ENCODE data around the gene GOLGA6L1. TPM values are rescaled to one million over a fixed set of nuclear protein-coding genes. Genes with fewer than 3 reads are reported as not detected.
"Not testable (repeated sequence)": the region's sequence is repeated elsewhere in the genome, so short reads cannot be mapped to it uniquely, and the experiment has no call there.

Gene GOLGA6L1
- total and polyA plus RNA-seq, 2 of the 8 experiments (the other 6 are each of a cell fraction or from before 2014, with no cell fraction given) = not detected

DNA sequence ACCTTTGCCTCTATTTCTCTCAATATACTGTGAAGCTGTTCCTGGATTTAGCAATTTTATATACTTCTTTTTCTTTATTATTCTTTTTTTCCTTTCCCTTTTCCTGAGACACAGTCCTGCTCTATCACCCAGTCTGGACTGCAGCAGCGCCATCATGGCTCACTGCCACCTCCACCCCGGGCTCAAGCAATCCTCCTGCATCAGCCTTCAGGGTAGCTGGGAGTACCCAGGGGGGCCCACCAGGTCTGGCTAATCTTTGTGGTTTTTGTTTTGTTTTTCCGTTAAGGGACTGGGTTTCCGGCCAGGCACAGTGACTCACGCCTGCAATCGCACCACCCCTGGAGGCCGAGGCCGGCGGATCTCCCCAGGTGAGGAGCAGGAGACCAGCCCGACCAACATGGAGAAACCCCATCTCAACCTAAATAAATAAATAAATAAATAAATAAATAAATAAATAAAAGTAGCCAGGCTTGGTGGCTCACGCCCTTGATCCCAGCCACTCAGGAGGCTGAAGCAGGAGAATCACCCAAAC is 38.1 kb upstream of the GOLGA6L1 start:
- H2BK5ac ChIP-seq (ENCODE audit: low read depth, low read length); H2AFZ ChIP-seq (ENCODE audit: low read length); H4K91ac ChIP-seq (replicated peaks; ENCODE audit: insufficient read length, low read length); H2BK120ac ChIP-seq (replicated peaks; ENCODE audit: low read depth, low read length); H3K4me2 ChIP-seq (ENCODE audit: insufficient read depth in 1 of 2, low read depth in 2 of 2, low read length in 2 of 2); H3K23me2 ChIP-seq (ENCODE audit: low read depth, low read length); H3K14ac ChIP-seq (ENCODE audit: insufficient read length); H3K56ac ChIP-seq (replicated peaks; ENCODE audit: insufficient read length, low read depth, low read length); H3K79me1 ChIP-seq (ENCODE audit: low read depth, low read length); H3K36me3 ChIP-seq (ENCODE audit: control insufficient read depth in 2 of 4, insufficient read depth in 4 of 4, low read length in 3 of 4); H3K9ac ChIP-seq (replicated peaks in 1 of 4; ENCODE audit: extremely low read depth in 1 of 4, low read depth in 3 of 4, low read length in 3 of 4); H4K8ac ChIP-seq (ENCODE audit: extremely low read depth, insufficient read depth, low read length); H3K18ac ChIP-seq (ENCODE audit: extremely low read depth, low read length); H2BK20ac ChIP-seq (ENCODE audit: low read length); H3K4me1 ChIP-seq (replicated peaks in 1 of 4; ENCODE audit: control insufficient read depth in 3 of 4, insufficient read depth in 4 of 4, low read length in 3 of 4); DNase-seq (ENCODE audit: low read depth in 1 of 2, low spot score in 2 of 2); CTCF ChIA-PET (ENCODE audit: partially characterized antibody); H3K4me3 ChIP-seq (ENCODE audit: extremely low read depth in 1 of 4, insufficient read depth in 2 of 4, low read depth in 3 of 4, low read length in 4 of 4); H4K20me1 ChIP-seq (replicated peaks in 1 of 2; ENCODE audit: control insufficient read depth in 1 of 2, insufficient read depth in 2 of 2, low read length in 2 of 2); H4K5ac ChIP-seq (ENCODE audit: insufficient read length, low read depth, low read length); H2AK5ac ChIP-seq (ENCODE audit: low read depth, low read length); H3K23ac ChIP-seq (ENCODE audit: insufficient read length); FAIRE-seq; POLR2A ChIA-PET (ENCODE audit: partially characterized antibody); H3K27ac ChIP-seq (ENCODE audit: low read depth, low read length); H2BK15ac ChIP-seq (ENCODE audit: low read length); H3K4ac ChIP-seq (replicated peaks; ENCODE audit: insufficient read length, low read depth, low read length); H2BK12ac ChIP-seq (ENCODE audit: low read depth, low read length); H3K27me3 ChIP-seq (replicated peaks in 1 of 4; ENCODE audit: control insufficient read depth in 3 of 4, extremely low read depth in 1 of 4, insufficient read depth in 3 of 4, low read length in 3 of 4); H3K79me2 ChIP-seq (ENCODE audit: control insufficient read depth in 1 of 2, insufficient read depth in 2 of 2, low read length in 2 of 2): not testable (repeated sequence)
- WGBS, 2 experiments (ENCODE audit: extremely low coverage in 1 of 2, insufficient coverage in 1 of 2, insufficient read length in 1 of 2, insufficient replicate concordance in 2 of 2, low coverage in 1 of 2, low lambda C conversion rate in 2 of 2, missing lambda C conversion rate in 1 of 2) = 64% methylated on average over 3 of the region's 11 CpGs; no CpG with 5 or more reads in 1 of the 2 experiments
- peaks cover 0 to 13% of the 10 kb centered on the region in 2 experiments; a peak in 1 of 4 replicates for H3K9me3 ChIP-seq (ENCODE audit: insufficient read depth in 2 of 2, low read depth in 1 of 2, low read length in 1 of 2)

DNA sequence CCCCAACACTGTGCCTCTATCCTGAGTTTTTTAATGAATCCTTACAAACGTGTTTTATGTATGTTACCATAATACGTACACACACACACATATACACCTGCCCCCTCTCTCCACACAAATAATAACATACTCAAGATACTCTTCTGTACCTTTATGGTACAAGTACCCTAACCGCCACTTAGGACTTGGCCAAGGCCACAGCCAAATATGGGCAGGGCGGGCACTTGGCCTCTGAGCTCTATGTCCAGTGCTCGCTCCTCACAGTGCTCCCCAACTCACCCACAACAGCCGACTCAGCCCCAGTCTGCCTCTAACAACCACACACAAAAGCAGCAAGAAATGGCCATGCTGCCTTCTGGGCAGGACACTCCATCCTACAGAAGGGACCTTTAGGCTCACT is 3.8 kb downstream of the GOLGA6L1 start:
- H3K9me3 ChIP-seq (ENCODE audit: insufficient read depth in 2 of 2, low read depth in 1 of 2, low read length in 1 of 2); H2BK20ac ChIP-seq (ENCODE audit: low read length); H3K4ac ChIP-seq (replicated peaks; ENCODE audit: insufficient read length, low read depth, low read length); H3K23me2 ChIP-seq (ENCODE audit: low read depth, low read length); H3K36me3 ChIP-seq (ENCODE audit: control insufficient read depth in 2 of 4, insufficient read depth in 4 of 4, low read length in 3 of 4); H3K4me2 ChIP-seq (ENCODE audit: insufficient read depth in 1 of 2, low read depth in 2 of 2, low read length in 2 of 2); H4K5ac ChIP-seq (ENCODE audit: insufficient read length, low read depth, low read length); POLR2A ChIA-PET (ENCODE audit: partially characterized antibody); H3K9ac ChIP-seq (replicated peaks in 1 of 4; ENCODE audit: extremely low read depth in 1 of 4, low read depth in 3 of 4, low read length in 3 of 4); DNase-seq (ENCODE audit: low read depth in 1 of 2, low spot score in 2 of 2); FAIRE-seq; H3K18ac ChIP-seq (ENCODE audit: extremely low read depth, low read length); H3K56ac ChIP-seq (replicated peaks; ENCODE audit: insufficient read length, low read depth, low read length); H3K4me1 ChIP-seq (replicated peaks in 1 of 4; ENCODE audit: control insufficient read depth in 3 of 4, insufficient read depth in 4 of 4, low read length in 3 of 4); H3K4me3 ChIP-seq (ENCODE audit: extremely low read depth in 1 of 4, insufficient read depth in 2 of 4, low read depth in 3 of 4, low read length in 4 of 4); H2BK15ac ChIP-seq (ENCODE audit: low read length); H4K91ac ChIP-seq (replicated peaks; ENCODE audit: insufficient read length, low read length); H4K8ac ChIP-seq (ENCODE audit: extremely low read depth, insufficient read depth, low read length); H3K14ac ChIP-seq (ENCODE audit: insufficient read length); H3K27me3 ChIP-seq (replicated peaks in 1 of 4; ENCODE audit: control insufficient read depth in 3 of 4, extremely low read depth in 1 of 4, insufficient read depth in 3 of 4, low read length in 3 of 4); H2BK120ac ChIP-seq (replicated peaks; ENCODE audit: low read depth, low read length); H3K79me2 ChIP-seq (ENCODE audit: control insufficient read depth in 1 of 2, insufficient read depth in 2 of 2, low read length in 2 of 2); H2AK5ac ChIP-seq (ENCODE audit: low read depth, low read length); H2BK12ac ChIP-seq (ENCODE audit: low read depth, low read length); H4K20me1 ChIP-seq (replicated peaks in 1 of 2; ENCODE audit: control insufficient read depth in 1 of 2, insufficient read depth in 2 of 2, low read length in 2 of 2); H2AFZ ChIP-seq (ENCODE audit: low read length); H3K27ac ChIP-seq (ENCODE audit: low read depth, low read length); H3K79me1 ChIP-seq (ENCODE audit: low read depth, low read length); H2BK5ac ChIP-seq (ENCODE audit: low read depth, low read length); H3K23ac ChIP-seq (ENCODE audit: insufficient read length); CTCF ChIA-PET (ENCODE audit: partially characterized antibody): not testable (repeated sequence)
- 83% methylated on average over 3 of the region's 6 CpGs; no CpG with 5 or more reads in 1 of the 2 experiments for WGBS, 2 experiments (ENCODE audit: extremely low coverage in 1 of 2, insufficient coverage in 1 of 2, insufficient read length in 1 of 2, insufficient replicate concordance in 2 of 2, low coverage in 1 of 2, low lambda C conversion rate in 2 of 2, missing lambda C conversion rate in 1 of 2)

All from H1 (cell line).